Hypothalamus (tissue), 51 donors: ENCODE data around the gene NTRK3.

ENCODE experiments used
- DNase-seq, 51 donors: peaks; one replicate each; lab custom pipeline; 2025; lab: John Stamatoyannopoulos, UW

NTRK3 gene

DNA sequence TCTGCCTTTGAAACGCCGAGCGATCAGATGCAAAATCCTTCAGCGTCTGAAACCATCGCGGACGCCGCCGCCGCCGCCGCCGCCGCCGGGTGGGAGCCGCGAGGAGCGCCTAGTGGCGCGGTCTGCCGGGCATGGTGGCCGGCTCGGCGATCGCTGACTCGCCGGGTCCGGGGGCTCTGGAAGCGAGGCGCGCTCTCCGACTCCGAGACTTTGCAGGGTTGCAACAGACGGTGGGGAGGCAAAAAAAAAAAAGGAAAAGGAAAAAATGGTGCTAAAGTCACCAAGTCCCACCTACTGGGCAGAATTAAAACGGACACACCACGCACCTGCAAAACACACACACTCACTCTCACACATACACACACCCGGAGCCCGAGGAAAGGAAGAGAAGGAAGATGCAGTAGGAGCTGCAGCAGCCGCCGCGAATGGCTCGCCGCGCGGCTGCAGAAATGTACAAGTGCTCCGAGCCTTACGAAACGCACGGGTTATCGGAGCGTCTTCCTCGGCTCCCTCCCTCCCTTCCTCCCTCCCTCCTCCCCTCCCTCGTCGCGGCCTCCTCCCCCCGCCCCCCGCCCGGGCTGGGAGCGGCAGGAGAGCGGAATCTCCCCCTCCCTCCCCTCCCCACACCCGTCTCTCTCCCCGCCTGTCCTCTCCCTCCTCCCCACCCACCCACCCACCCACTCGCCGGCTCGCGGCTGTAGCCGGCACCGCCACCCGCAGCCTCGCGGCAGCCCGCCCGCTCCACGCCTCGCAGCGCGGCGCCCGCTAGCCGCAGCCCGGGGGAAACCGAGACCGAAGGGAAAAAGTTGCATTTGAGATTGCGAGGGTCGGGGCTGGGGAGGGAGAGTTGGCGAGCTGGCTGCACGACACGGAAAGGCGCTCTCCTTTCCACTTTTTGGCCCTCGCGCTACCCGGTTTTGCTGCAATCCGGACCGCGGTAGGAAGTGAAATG lies at the start of gene NTRK3:
TSS of gene NTRK3 (minus strand) at position 461 of the 952 bp plus-strand sequence. CDS start 586 bp downstream, outside the sequence.
- peak in 42 of 51 donors; percentile 7 to 77 (median 44) for DNase-seq

DNA sequence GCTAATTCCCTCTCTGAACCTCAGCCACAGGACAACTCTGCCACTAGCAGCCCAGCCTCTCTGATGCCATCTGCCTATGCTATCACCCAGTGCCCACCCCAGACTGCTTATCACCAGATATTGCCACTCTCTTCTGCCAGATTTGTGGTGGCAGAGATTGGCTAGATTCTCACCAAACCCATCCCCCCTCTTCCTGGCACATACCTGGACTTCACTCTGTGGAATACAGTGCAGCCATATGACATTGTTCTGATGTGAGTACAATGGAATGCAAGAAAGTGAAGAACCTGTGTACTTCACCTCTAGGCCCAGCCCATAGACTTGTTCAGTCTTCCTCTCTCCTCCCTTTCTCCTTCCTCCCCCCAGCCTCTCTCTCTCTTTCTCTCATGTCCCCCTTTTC lies 46.9 kb upstream of the NTRK3 start:
- no peak for DNase-seq

DNA sequence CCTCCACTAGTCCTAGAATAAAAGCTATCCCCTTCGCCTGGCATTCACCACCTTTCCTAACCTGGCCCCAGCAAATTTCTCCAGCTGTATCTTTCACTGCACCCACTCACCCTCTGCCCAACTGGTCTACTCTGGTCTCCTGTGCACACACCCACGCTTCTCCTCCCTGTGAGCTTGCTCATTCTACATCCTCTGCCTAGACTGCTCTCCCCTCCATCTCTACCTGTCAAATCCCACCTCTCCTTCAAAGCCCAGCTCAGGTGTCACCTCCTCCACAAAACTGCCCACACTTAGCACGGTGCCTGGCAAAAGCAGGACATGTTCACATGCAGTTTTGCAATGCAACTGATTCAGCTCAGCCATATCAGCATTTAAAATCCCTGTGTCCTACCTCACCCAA lies 45.8 kb upstream of the NTRK3 start:
- DNase-seq: peak in 1 of 51 donors; percentile 6

DNA sequence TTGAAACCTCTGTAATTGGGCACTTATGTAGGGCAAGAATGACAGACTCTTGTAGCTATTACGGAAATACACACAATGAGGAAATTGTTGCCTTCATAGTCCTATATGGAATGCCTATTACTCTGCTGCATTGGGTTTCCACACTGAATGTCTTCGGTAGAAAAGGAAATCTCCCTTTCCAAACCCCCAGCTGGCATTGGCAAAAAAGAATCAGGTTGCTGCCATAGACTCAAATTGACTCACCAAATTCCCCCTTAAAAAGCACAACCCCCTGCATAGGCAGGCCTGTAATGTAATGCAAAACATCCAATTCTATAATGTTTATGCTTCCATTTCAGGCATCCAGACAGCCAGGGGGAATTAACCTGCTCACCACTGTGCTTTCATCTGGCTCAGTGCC lies 44.8 kb upstream of the NTRK3 start:
- DNase-seq: no peak

DNA sequence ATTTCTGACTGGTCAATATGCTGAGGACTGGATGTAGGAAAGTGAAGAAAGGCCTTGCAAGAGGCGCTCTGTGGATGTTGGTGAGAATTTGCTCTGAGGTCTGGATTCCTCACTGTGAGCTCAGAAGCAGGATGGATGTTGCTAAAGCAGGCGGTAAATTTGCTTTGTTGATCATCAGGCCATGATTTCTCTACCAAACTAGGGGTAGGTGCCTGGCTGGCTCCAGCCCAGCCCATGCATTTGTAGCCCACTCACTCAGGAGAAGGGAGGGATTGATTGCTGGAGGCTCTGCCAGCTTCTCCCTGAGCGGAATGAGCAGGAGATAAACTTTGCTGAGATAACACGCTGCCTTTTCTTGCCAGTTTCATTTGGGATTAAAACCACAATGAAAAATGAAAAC lies 44.3 kb upstream of the NTRK3 start:
- peak in 1 of 51 donors; percentile 10 for DNase-seq

DNA sequence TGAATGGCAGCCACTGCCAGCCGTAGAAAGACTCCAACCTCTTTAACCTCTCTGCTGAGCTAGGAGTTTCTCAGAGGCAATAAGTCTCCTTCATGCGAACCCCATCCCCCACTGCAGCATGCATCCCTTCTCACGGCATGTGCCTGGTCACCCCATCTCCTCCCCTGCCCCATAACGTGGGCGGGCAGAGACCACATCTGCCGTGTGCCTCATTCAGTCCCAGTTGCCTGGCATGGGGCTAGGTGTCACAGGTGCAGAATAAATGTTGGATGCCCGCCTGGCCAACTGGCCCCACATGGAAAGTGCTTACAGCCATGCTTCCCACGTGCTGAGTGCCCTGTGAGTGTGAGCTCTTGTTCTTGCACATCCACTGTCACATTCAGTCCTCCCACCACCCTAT lies 43.5 kb upstream of the NTRK3 start:
- no peak for DNase-seq

DNA sequence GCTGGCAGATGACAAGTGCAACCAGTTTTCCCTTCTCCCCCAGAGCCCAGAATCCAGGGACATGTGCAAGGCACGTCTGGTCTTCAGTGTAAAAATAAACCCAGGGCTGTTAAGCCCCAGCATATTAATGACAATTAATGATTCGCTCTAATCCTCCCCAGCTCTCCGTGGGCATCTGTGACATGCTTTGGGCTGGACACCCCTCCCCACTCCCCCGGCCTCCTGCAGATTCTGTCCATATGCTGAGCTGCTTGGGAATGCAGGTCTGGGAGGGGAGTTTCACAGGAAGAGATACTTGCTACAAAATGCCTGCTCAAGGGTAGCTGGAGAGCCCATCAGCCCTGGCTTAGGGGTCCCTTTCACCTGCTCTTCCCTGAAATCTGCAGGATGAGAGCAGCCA lies 43.0 kb upstream of the NTRK3 start:
- DNase-seq: no peak

DNA sequence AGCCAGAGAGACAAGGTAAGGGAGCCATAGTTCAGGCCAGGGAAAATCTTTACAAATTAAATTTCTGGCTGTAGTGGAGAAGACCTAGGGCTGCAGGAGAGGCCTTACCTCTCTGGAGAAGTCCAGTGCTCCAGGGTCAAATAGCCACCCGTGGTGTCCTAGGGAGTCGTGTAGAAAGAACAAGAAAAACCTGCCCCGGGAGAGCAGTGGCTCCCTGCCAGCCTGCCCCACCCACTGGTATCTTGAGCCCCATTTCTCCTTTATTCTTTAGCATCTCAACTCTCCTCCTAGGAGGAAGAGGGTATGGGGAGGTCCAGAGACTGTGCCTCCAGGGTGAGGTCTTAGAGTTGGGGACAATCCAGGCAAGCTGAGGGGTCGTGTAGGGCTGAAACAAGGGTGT lies 32.1 kb upstream of the NTRK3 start:
- DNase-seq: no peak

DNA sequence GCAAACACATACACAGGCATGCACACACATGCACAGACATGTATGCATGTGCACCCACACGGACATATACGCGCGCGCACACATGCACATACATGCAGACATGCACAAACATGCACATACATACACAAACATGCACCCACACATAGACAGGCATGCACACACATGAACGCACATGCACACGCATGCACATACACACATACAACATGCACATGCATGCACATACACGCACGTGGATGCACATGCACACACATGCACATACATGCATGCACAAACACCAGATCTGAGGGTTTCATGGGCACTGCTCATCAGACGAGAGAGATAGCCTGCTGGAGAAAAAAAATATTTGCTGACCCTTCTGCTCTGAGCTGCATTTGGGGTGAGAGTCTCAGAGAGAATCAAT lies 31.7 kb upstream of the NTRK3 start:
- no peak for DNase-seq

DNA sequence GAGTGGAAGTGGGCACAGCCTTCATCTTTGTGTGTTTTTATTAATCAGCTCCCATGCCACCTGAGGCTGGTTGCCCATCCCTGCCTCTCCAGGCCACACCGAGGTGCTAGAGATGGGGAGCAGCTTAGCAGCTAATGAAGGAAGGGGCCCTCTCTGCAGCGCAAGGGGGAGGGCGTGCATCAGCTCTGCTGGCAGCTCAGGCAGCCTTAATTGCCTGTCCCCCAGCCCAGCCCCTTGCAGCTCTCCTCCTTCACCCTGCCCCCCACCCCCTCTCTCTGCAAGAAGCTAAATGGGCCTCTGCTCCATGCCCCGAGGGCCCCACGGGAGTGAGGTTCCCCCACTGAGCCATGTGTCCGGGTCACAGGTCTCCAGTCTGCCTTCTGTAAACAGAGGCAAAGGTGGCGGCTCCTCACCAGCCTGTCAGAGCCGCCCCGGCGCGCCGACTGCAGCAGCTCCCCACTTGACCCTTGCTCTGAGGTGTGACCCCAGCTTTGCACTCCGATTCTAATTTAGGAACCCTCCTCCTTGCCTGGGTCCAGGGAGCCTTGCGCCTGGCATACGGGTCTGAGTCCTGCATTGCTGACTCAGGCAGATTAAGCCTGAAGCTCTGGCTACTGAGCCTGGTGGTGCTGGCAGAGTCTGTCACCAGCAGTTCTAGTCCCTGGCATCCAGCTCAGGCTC lies 27.9 kb upstream of the NTRK3 start:
- no peak for DNase-seq

DNA sequence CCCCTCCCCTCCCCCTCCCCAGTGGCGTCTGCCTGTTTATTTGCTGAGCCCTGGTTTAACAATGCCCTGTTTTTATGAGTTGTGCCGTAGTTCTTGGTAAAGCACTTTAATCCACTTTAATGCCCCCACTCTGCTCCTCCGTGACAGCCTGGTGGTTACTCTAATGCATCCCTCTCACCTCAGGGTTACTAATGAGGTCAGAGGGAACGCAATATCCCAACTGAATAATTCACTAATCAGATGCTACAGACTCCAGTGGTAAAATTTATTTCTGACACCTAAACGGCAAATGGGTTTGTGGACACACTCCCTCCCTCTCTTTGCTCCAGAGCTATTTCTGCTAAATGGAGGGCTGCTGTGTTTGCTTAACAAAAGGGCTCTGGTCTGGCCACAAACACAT lies 26.1 kb upstream of the NTRK3 start:
- no peak for DNase-seq

DNA sequence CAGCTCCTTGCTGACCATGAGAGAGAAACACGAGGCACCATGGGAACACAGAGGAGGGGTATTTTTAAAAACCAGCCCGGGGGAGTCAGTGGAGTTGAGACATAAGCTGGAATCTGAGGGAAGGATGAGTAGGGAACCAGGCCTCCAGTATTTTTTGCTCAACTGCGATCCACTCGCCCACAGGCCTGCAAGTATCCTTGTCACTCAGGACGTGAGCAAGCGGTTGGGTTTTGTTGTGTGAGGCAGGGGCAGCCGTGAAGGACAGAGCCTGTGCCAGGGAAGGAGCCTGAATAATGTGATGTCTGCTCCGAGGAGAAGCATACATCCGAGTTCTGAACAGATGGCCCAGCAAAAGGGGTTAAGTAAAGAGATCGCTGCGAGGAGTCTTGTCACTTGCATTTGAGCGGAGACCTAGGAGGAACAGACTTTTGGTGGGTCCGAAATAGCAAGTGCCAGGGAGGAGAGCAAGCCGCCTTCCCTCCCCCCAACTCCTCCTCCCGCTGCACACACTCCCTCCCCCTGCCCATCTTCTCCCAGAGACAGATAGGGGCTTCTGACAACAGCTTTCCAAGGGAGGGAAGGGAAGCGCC lies 20.4 kb upstream of the NTRK3 start:
- DNase-seq: peak in 1 of 51 donors; percentile 48

DNA sequence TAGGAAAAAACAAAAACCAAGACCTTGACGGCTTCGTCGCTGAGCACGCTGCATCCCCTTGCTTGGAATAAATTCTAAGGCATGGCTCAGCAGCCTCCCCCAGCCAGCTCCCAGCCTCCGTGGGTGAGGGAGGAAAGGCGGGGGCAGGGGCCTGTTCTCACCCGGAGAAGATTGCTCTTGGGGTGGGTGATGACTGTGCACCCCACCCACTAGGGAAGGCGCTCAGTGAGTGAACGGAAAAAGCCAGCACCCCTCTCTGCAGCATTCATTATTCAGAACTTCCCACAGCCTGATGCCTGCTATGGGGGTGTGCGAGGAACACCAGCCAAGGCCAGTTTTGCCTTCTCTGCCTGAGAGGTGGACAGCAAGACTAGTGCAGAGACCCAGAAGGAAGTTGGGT lies 19.3 kb upstream of the NTRK3 start:
- peak in 3 of 51 donors; percentile 14 to 56 (median 20) for DNase-seq

DNA sequence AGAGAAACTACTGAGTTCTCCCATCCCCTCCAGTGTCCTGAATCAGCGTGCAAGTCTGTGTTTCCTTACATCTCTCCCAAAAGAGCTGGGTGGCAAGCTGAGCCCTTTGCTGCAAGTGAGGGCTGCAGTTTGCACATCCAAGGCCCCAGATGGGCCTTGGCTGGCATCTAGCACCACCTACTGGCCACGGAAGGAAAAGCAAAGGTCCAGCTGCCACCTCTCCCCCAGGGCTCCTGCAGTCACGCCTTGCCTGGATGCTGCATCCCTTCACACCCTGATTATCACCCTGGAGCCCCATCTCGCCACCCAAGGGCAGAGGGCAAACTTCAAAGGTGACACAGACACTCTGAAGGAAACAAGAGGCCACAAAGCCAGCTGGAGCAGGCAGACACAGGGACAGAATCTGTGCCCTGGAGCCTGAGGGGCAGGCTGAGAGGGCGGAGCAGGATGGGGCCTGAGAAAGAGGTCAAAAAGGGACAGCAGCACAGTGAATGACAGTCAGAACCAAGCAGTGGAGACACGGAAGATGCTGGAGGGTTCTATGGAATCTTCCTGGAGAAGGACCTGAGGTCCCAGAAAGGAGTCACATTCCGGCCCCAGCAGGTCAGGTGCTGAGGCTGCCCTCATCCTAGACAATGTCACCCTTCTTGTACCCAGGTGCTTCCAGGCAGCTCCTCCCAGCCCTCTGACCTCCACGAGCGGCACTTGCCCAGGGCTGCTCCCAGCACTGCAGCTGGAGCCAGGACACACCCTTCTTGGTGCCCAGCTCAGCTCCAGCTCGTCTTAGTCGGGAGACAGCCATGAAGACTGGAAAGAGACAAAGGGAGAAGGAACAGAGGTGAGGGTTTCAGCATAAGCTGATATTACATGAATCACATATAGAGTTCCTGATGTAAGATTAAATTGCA lies 18.3 kb upstream of the NTRK3 start:
- DNase-seq: peak in 46 of 51 donors; percentile 6 to 81 (median 44)

DNA sequence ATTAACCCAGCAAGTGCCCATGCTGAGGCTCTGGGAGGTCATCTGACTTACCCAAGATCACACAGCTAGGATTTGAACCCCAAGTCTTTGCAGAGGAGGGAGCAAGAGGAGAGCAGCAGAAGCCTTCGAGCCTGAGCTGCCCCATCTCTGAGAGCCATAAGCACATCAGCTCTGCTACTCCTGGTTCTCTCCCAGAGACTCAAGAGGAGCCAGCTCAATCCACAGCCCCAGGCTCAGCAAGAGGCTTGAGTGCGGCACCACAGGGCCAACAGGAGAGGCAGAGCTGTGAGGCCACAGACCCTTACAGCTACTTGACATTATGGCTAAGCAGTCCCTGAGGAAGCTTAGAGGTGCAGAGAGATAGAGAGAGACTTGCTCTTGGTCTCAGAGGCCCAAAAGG lies 15.9 kb upstream of the NTRK3 start:
- no peak for DNase-seq

DNA sequence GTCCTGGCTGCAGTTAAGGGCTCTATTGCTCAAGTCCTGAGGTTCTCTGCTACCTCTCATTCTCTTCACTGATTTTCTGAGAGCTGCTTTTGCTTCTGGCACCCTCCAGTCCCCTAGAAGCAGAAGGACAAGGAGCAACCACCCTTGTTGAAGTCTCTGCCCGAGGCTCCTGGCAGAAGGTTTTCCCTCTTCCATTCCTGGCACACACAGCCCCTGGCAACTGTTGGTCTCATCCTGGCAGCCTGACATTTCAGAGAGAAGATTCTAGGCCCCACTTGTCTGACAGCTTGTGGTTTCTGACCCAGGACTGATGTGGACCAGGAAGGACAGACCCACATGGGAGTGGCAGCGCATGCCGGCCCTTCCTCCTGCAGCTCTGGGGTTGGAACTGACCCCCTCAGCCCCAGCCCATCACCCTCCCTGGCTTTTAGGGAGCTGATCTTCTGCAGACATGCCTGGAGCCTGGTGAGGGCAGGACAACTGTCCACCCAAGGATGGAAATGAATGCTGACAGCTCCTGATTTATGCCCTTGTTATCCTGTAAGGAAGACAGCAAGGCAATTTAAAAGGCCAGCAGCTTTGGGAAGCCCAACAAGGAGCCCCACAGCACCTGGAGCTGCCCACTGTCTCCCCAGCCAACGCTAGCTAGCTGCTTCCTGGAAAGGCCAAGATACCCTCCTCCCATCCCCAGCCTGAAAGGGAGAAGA lies 13.0 kb upstream of the NTRK3 start:
- peak in 3 of 51 donors; percentile 12 to 36 (median 19) for DNase-seq

DNA sequence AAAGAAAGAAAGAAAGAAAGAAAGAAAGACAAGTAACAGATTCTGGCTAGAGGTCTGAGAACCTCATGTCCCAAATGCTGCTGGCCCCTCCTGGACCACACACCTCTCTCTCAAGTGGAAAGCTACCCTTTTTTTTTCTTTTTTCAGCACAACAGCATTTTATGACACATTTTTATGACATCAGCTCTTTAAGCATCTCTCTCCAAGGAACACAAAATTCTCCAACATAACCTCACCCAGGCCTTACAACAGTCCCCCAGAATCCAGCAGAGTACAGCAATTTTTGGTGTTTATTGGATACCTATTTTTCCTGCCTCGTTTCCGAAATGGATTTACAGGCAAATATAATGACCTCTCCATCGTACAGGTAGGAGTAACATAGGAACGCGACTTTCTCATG lies 11.2 kb upstream of the NTRK3 start:
- no peak for DNase-seq

DNA sequence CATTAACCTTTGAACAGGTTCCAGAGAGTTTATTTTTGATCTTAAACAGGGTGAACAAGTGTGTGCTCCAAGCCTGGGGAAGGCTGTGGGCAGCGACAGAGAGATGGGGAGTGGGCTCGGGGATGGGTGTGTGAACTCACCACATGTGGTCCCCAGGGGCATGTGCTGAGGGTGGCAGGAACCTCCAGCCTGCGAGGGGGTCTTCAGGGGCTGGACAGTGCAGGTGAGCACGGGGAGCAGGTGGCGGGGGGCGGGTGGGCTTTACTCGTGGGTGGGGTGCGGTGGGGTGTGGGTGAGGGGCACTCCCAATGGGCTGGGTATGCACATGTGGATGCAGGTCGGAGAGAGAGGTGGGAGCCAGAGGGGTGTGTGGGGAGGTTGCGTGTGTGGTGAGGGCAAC lies 9.6 kb upstream of the NTRK3 start:
- no peak for DNase-seq

DNA sequence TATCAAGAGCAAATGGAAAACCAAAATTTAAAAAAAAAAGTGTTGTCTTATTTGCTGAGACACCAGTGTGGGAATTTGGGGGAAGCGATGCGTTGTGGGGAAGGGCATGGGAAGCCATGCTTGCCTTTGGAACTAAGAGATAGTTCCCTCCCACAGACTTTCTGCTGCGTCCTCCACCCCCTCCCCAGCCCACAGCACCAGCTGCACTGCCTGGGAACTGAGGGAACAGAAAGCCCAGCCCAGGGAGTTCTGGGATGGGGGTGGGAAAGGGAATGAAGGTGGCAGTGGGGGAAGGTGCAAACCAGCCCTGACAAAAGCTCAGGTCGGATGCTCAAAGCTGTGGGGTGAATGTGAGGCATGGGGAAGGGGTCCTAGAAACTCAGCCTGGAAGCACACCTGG lies 8.1 kb upstream of the NTRK3 start:
- DNase-seq: no peak

DNA sequence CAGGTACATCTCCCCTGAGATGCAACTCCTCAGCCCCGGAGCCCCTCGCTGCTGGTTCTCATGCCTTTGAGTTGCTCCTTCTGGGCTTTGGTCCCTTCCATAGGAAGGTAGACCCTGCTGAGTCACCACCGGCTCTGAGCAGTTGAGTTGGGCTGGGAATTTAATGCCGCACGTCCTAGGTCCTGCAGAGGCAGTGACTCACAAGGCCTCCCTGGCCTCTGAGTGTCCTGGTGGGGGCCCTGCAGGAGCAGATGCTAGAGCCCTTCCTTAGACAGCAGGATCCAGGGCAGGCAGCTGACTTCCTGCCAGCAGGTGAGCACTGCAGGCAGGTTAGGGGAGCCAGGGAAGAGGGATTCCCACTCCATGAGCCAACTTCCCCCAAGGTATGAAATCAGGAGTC lies 5.5 kb upstream of the NTRK3 start:
- DNase-seq: no peak
